ENCODE measurements around the gene ZNF180.
"Not testable (repeated sequence)": the region's sequence is repeated elsewhere in the genome, so short reads cannot be mapped to it uniquely, and the experiment has no call there.

Gene ZNF180

GRCh38 chr19:44499962-44500949 is at the start of gene ZNF180:
Gene ZNF180, minus strand, starts transcription at chr19:44500522. Its CDS starts 3,188 bp downstream, at chr19:44497334.
- peak; percentile 93 for DNase-seq

GRCh38 chr19:44549507-44549906 is 49.2 kb upstream of the ZNF180 start:
- no peak for DNase-seq

GRCh38 chr19:44548736-44549135 is 48.4 kb upstream of the ZNF180 start:
- peak; percentile 37 for DNase-seq

GRCh38 chr19:44544031-44544430 is 43.7 kb upstream of the ZNF180 start:
- DNase-seq, result no peak

- DNase-seq, result no peak
These were observed 42.3 kb upstream of the ZNF180 start for GRCh38 chr19:44542671-44543070.

GRCh38 chr19:44540736-44541135 is 40.4 kb upstream of the ZNF180 start:
- no peak for DNase-seq

GRCh38 chr19:44539991-44540390 is 39.7 kb upstream of the ZNF180 start:
- no peak for DNase-seq

GRCh38 chr19:44539236-44539826 is 39.0 kb upstream of the ZNF180 start:
- no peak for DNase-seq

- not testable (repeated sequence) for DNase-seq
These were observed 35.0 kb upstream of the ZNF180 start for GRCh38 chr19:44535361-44535760.

GRCh38 chr19:44532819-44533218 is 32.5 kb upstream of the ZNF180 start:
- DNase-seq, result no peak

GRCh38 chr19:44530777-44531176 is 30.5 kb upstream of the ZNF180 start:
- no peak for DNase-seq

- no peak for DNase-seq
These were observed 29.2 kb upstream of the ZNF180 start, which contains the start of gene CEACAM20 for GRCh38 chr19:44529536-44529935. Gene CEACAM20, minus strand, starts transcription at chr19:44529675. Its CDS starts 166 bp downstream, at chr19:44529509.

- no peak for DNase-seq
These were observed 27.2 kb upstream of the ZNF180 start for GRCh38 chr19:44527554-44527953.

- DNase-seq, result no peak
These were observed 25.6 kb upstream of the ZNF180 start for GRCh38 chr19:44525721-44526430.

- no peak for DNase-seq
These were observed 21.0 kb upstream of the ZNF180 start for GRCh38 chr19:44521370-44521769.

GRCh38 chr19:44517146-44517545 is 16.8 kb upstream of the ZNF180 start:
- no peak for DNase-seq

- no peak for DNase-seq
These were observed 15.6 kb upstream of the ZNF180 start for GRCh38 chr19:44515907-44516306.

- no peak for DNase-seq
These were observed 14.7 kb upstream of the ZNF180 start for GRCh38 chr19:44515031-44515430.

GRCh38 chr19:44512326-44513298 is 12.3 kb upstream of the ZNF180 start:
- DNase-seq, result no peak

GRCh38 chr19:44509478-44509877 is 9.2 kb upstream of the ZNF180 start:
- DNase-seq, result no peak

GRCh38 chr19:44499559-44499958 is 763 bp downstream of the ZNF180 start:
- DNase-seq, result no peak

GRCh38 chr19:44498988-44499387 is 1.3 kb downstream of the ZNF180 start:
- DNase-seq, result no peak

Measured in T1000 (cell line).